SU-DHL-6 (cell line): Measurements from ENCODE around the gene CHI3L2.

Source experiments
- CTCF ChIP-seq: fragments of 200-600 bp; sonication (generic); IDR thresholded peaks from one replicate; pipeline ENCODE4 v1.5.1; 2017; ENCODE audit warnings: antibody characterized with exemption, mild to moderate bottlenecking, low read length, moderate library complexity; ENCODE audit not compliant: insufficient read depth, poor library complexity, severe bottlenecking
- EZH2phosphoT487 ChIP-seq: fragments of 200-600 bp; sonication (generic), shearing (Covaris generic); conservative IDR thresholded peaks from 2 replicates; pipeline ENCODE4 v1.6.1; 2018; ENCODE audit warnings: mild to moderate bottlenecking, antibody characterized with exemption, low read length, moderate library complexity, mixed read lengths

- TF ChIP-seq CTCF (no peak), EZH2phosphoT487 (no peak)
Observed at GRCh38 chr1:111203681-111204200, 23.8 kb upstream of the CHI3L2 start.
